ENCODE measurements around the gene BCAS1. TPM values are rescaled to one million over a fixed set of nuclear protein-coding genes. Genes with fewer than 3 reads are reported as not detected.

The BCAS1 gene
- polyA plus RNA-seq, 3 donors = 2.6 to 4.6 (median 3.2) TPM

DNA sequence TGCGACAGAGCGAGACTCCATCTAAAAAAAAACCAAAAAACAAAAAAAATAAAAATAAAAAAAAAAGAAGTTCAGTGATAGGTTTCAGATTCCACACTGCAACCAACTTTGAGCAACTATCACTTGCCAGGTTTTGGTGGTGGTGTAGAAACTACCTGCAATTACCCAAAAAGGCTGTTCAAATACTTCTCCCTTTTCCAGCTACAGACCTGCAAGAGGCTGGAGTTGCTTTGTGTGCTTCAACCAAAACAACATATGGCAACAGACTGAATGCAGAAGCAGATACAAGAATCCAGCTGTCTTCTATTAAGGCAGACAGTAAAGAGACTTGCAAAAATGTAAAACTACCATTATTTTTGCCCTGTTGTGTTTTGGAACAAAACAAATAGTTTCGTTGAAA, 9.3 kb upstream of the BCAS1 start:
- no peak for DNase-seq

DNA sequence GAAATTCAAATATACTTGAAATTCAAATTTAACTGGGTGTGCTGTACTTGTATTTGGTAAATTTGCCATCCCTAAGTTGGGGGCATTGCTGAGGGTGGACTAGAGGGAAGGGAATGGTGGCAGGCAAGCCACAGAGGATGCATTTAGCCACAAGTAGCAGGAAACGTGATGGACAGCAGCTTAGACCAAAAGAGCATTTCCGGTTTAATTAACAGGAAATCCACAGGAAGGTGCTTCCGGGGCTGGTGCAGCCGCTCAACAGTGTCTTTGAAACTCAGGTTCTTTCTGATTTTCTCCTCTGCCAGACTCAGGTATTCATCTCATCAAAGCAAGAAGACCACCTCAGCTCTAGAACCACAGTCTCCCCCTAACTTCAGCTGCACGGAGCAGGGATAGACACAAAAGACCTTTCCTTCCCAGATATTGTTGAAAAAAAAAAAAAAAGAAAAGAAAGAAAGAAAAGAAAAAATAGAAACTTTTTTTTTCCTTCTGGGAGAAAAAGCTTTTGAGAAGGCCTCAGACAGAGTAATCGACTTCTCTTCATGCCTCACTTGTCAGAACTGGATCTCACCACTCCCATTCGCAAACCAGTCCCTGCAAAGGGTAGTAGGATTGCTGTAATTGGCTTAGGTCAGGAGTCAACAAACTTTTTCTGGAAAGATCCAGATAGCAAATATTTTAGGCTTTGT, 8.0 kb upstream of the BCAS1 start:
- DNase-seq = no peak

DNA sequence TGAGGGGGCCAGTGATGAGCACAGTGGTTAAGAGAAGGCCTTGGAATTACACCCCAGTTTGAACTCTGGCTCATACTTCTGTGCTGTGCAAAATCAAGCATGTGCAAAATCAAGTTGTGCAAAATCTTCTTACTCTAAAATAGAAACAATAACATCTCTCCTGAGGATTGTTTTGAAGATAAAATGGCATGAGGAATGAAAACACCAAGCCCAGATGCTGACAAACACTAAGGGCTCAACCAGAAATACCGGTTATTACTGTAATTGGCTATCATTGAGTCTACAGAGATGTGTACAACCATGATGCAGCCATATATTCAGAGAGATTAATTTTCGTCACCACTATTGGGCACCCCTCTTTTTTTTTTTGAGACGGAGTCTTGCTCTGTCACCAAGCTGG, 5.9 kb upstream of the BCAS1 start:
- DNase-seq = no peak

DNA sequence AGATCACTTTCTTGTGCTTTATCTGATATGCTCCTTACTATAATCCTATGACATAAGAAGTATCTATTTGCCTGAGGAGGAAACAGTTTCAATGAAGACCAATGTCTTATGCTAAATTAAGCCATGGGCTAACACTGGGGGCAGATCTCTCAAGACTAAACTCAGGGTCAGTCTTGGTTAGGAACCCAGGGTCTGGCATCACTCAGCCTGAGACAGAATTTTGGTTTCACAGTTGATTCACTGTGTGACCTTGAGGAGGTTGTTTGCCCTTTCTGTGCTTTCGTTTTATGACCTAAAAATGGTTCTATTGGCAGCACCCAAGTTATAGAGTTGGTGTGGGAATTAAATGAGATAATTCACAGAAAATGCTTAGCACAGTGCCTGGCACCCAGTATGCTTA, 4.9 kb upstream of the BCAS1 start:
- DNase-seq = no peak

DNA sequence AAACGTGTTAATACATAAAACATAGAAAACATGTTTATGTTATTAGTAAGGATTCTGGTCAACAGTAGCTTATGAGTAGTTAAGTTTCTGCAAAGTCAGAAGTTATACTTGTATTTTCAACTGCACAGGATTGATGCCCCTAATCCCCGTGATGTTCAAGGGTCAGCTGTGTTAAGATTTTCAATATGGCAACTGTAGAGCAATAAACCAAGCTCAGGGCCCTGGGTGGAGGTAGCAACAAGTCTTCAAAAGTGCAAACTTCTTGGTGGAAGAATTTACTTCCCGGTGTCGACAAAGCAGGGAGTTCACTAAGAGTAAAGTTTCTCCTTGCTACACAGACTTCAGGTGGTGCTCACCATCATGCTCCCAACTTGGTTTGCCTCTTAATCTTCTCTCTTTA, 4.1 kb upstream of the BCAS1 start:
- no peak for DNase-seq

DNA sequence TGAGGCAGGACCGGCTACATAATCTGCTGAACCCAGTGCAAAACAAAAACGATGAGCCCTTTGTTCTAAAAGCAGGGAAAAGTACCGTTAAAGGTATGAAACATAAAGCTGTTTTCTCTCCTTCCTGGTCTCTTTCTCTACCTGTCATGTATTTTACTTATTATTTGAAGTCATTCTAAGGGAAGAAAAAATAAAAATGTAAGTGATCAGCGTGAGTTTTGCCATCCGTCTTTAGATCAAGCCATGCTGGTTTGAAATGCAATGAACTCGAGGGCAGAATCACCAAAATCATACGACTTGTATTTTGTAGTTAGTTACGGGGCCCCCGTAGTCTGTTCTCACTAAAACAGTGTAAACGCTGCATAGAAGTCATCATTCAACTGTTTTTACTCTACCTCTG, 2.9 kb upstream of the BCAS1 start:
- DNase-seq = no peak

DNA sequence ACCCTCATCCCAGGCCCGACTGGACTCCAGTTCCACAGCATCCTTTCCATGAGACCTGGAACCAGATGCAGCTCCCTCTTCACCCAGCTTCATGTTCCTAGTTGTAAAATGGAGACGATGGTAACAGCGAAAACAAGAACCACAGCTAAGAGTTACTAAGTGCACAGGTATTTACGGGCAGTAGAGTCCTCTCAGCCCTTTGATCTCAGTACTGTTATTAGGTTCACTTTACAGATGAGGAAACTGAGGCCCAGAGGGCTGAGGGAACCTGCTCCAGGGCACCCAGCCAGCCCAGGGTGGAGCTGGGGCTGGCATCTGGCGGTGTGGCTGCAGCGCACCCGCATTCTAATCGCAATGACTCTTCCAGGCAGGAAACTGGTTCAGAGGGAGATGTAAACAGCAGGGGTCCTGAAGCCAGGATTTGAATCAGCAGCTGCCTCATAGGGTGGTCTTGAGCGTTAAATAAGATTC, 858 bp downstream of the BCAS1 start:
- no peak for DNase-seq

DNA sequence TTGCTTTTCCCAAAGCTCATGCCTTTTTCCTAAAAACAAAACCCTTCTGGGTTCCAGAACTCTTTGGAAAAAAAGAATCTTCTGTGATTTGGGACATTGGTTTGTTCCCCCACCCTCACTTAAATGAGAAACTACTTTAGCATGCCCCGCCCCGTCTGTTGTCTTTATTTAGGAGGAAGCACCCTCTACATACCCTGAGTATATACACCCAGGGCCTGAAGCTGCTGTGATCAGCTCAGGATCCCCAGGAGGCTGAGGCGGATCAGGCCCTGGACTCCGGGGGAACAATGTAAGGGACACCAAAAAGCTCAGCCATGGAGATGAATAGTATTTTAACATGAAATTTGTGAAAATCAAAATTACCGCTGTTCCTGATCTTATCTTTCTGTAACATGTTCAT, 1.4 kb downstream of the BCAS1 start:
- DNase-seq = no peak

DNA sequence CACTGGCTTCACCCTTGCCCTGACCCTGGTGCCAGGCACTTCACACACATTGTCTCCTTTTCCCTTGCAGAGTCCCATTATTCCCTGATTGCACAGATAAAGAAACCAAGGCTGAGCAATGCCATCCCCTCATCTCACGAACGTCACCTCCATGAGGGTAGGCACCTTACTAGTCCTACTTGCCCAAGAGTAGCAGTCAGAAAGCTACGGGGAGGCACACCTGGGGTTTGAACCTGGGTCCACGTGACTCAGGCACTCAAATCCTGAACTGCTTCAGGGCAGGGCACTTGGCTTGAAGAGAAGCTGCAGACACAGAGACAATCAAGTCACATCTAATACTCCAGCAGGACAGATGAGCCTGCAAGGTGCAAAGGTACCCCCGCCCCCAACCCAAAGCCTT, 1.9 kb downstream of the BCAS1 start:
- DNase-seq = no peak

DNA sequence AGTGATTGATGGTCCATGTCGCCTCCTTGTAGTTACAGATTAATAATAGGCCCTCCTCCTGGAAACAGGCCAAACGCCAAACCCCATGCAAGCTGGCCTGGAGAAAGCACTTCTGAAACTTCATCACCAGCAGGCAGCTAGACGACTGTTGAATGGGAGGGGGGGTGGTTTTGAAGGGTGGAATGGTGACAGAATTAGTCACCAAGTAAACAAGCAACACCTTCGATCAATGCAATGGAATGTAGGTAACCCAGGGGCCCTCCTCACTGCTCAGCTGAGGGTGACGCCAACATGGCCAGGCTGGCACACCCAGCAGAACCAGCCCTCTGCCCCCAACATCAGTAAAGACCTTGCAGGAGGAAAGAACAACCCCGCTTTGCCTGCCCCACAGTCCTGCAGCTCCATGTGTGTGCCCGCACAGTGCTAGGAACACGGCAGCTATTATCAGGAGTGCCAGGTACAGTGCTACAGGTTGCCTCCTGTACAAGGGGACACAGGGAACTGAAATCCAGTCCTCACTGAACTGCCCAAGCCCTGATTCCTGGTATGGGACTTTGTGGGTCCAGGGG, 2.7 kb downstream of the BCAS1 start:
- peak; percentile 89 for DNase-seq

DNA sequence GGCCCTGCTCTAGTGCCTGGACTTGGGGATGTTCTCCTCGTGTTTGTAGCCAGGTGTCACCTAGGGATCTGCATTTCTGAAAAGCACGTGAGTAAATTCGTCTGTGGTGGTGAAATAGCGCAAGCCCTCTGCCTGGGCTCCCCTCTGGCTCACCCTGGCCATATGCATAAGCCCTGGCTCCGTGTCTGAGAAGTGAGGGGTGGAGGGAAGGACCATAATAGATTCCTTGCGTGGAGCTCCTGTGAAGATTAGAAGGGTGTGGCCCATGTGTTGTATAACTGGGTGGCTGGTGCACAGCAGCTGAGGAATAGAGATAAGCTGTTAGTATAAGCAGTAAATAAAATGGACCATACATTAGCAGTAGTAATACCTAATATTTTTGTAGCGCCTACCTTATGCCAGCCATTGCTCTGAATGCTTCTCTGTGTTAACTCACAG, 4.8 kb downstream of the BCAS1 start:
- DNase-seq = no peak

DNA sequence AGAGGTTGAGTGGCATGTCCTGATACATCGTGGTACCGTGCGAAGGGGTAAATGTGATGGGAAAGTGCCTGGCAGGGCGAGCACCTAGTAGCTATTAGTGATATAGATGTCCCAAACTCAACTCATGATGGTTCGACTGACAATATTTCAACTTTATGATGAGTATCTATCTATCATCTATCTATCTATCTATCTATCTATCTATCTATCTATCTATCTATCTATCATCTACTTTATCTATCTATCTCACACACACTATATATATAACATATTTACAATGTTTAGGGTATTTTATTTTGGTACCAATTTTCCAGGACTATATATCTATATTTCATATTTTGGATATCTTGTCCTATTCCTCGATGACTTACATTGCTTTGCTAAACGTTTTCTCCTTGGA, 5.5 kb downstream of the BCAS1 start:
- DNase-seq = no peak

DNA sequence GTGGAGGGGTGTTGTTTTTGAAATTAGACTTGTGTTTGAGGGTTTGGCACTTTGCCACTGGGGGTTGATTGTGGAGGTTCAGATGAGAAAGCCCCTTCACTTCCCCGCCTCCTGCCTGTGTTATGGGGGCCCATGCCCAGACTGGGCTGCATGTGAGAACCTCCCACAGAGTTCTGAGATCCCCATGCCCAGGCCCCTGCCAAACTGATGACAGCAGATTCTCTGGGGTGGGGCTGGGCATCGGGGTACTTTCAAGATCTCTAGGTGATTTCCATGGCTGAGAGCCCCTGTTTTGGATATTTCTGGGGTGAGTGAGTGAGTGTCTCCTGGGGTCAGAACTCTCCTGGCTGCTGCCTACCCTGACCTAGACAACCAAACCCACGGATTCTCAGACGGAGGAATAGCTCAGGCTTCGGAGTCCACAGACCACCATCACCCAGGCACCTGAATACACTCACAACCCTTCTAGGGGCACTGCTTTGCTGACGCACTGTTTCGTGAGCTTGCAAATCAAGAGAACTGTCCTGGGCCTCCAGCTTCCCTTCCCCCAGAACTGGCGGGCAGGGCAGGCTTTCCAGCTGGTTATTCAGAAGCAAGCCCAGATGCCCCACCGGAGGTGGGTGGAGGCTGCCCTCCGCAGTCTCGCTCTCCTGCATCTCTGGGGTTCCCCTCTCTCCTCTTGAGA, 6.3 kb downstream of the BCAS1 start:
- DNase-seq = no peak

DNA sequence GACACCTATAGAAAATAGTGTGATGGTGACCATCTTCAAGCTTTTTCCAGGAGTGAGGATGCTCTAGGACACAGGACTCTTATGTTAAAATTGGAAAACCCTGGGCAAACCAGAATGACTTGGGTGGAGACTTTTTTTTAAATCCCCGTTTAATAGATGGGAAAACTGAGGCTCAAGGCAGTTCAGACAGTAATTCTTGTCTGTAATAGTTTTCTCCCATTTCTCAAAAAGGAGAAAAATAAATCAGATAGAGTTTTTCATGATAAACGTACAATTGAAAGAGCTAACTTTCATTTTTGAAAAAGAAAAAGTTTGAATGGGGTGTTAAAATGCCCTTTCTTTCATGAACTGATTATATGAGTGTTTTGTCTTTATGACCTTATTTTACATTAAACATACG, 6.8 kb downstream of the BCAS1 start:
- DNase-seq = no peak

DNA sequence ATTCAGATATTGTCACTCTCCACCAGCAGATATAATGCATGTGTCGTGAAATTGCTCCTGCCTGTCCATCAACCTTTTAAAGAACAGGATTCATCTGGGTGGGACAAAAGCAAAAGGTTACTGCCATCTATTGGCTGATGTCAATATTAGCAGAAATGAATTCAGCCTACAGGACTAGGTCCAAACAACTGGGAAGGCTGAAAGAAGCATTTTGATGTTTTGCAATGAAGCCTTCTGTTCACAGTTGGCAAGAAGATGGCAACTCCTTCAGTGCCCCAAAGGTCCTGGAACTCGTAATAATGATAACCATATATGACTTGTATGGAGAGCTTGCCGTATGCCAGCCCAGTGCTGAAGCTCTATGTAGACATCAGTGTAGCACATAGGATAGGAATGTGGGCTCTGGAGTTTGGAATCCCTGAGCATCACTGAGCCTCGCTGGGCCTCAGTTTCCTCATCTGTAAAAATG, 7.5 kb downstream of the BCAS1 start:
- no peak for DNase-seq

DNA sequence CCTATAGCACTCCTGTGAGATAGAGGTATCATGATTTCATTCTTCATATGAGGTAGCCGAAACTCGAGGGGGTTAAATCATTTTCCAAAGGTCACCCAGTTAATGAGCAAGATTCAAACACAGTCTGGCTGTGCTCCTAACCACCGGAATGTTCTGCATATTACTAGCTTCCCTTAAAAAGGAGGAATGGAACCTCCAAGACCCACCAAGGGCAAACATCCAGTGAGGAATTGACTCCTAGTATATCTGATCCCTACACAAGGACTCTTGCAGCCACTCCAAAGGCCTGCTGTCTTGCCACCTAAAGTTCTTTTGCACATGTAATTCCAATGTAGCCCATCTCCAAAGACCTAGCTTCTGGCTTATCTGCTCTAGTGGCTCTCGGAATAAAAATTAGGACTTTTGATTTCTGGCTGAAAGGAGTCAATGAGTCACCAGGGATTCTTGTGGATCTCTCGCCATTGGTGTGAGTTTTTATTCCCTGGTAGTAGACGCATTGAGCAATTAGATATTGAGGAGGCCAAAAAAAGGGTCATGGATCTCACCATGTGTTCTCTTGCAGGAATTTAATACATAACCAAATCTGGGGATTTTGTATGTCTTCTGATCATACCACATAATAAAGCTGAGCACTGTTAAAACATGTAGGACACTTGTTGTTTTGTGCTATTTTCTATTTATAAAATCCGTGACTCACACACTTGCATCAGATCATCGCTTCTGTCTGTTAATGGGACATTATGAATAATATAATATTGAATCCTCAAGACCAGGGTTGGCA, 9.1 kb downstream of the BCAS1 start:
- DNase-seq = no peak

DNA sequence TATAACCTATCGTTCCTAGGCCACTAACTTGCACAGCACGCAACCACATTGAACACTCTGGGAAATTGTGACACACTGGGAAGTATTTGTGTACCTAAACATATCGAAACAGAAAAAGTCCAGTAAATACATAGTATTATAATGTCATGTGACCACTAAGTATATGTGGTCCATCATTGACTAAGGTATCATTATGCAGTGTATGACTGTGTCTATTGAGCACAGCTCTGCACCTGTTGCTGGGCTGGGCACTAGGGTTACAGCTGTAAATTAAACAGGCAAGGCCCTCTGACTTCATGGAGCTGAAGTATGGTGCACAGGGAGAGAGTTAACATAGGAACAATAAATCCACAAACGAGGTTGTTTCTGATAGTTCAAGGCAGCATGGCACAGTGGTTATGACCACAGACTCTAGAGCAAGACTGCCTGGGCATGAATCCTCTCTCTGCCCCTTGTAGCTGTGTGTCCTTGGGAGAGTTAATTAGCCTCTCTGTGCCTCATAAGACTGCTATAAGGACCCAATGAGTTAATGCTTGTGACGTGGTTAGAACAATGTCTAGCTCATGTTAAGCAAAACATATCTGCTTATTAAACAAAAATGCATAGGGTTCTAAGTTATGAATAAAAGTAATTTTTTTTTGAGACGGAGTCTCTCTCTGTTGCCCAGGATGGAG, 10.6 kb downstream of the BCAS1 start:
- no peak for DNase-seq

DNA sequence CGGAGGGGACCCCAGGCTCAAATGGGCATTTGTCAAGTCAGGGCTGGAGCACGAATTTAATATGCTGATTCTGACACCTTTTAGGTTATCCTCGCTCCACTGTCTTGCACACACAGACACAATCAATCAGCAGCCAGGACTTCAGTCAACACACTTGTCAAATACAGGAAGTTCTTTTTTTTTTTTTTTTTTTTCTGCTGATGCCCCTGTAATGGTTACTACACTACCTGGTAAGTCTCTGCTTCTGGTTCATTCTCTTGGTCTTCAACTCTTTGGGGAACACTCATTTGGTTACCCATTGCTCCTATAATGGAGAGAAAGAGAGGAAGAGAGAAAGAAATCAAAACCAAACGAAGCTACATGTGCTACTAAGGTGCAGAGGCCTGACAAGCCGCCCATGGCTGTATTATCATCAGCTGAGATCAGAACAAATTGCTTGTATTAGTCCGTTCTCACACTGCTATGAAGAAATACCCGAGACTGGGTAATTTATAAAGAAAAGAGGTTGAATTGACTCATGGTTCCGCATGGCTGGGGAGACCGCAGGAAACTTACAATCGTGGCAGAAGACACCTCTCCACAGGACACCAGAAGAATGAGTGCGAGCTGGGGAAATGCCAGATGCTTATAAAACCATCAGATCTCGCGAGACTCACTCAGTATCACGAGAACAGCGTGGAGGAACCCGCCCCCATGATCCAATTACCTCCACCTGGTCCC, 11.8 kb downstream of the BCAS1 start:
- no peak for DNase-seq

DNA sequence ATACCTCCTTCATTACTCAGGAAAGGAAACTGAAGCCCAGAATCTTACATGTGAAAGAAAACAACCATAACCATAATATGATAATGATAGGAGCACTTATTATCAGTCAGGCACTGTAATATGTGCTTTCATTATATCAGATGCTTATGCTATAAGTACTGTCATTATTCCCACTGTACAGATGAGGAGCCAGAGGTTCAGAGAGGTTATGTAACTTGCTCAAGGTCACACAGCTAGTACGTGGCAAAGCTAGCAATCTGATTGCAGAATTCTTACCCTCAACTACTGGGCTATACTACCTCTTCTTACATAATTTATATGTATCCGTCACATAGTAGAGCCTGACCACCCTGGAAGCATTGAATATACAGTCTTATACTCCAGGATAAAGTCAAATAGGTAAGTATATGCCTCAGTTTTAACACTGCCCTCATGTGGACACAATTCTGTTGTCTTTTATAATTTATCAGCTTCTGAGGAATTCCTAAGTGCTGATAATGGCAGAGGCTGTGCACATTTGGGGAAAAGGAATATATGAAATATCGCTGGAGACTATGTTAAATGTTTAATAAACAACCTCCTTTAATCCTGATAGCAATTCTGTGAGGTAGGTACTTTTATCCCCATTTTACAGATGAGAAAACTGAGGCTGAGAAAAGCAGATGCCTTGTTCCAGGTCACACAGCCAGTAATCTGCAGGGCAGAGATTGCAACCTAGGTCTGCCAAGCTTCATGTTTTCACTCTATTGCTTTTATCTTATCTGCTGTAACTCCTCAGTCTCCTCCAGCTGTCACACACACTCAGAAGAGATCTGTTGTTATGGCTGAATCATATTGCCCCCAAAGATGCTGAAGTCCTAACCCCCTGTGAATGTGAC, 13.4 kb downstream of the BCAS1 start:
- DNase-seq = no peak

DNA sequence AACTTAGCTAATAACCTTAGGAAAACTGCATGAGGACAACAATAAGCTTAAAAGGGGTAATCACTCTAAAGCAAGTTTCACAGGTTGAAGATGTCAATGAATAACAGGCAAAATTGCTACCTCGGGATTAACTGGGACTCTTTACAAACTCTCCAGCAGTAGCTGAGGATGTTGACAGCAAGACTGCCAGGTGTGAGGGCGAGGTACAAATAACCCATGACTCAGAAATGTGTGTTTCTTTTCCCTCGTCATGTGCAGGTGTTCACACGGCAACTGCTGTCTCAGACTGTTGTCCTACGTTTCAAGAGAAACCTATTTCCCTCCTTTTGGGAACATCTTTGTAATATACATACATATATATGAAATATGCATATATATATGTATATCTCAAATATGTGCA, 15.9 kb downstream of the BCAS1 start:
- DNase-seq = no peak

Data from renal pelvis (tissue), 4 donors.